ENCODE data around the gene PCSK6. TPM values are rescaled to one million over a fixed set of nuclear protein-coding genes. Genes with fewer than 3 reads are reported as not detected.
"Not testable (repeated sequence)": the region's sequence is repeated elsewhere in the genome, so short reads cannot be mapped to it uniquely, and the experiment has no call there.

PCSK6 gene
- polyA plus RNA-seq, 1 donor from 2014 or later: 0.14 TPM

GRCh38 chr15:101424984-101425383, 64.5 kb downstream of the PCSK6 start:
- Mint-ChIP-seq H3K36me3 (peaks cover 2% of the 10 kb centered on the region), H3K27me3 (peaks cover 3% of the 10 kb centered on the region), H3K27ac (no peak overlapping the region), H3K4me1 (no peaks in the 10 kb centered on the region), H3K9me3 (peaks cover 0 to 3% (median 2%) of the 10 kb centered on the region in 3 donors), H3K4me3 (no peak overlapping the region)

GRCh38 chr15:101420232-101420631, 69.3 kb downstream of the PCSK6 start:
- Mint-ChIP-seq H3K27me3 (peaks cover 4% of the 10 kb centered on the region), H3K9me3 (peaks cover 0 to 8% (median 2%) of the 10 kb centered on the region in 3 donors), H3K36me3 (peaks cover 4% of the 10 kb centered on the region), H3K27ac (no peak overlapping the region), H3K4me3 (no peak overlapping the region), H3K4me1 (no peaks in the 10 kb centered on the region)

- not testable (repeated sequence) for H3K9me3 Mint-ChIP-seq, H3K4me1 Mint-ChIP-seq, H3K36me3 Mint-ChIP-seq, H3K4me3 Mint-ChIP-seq, H3K27ac Mint-ChIP-seq, H3K27me3 Mint-ChIP-seq
Observed at GRCh38 chr15:101416475-101416874, 73.0 kb downstream of the PCSK6 start.

DNA sequence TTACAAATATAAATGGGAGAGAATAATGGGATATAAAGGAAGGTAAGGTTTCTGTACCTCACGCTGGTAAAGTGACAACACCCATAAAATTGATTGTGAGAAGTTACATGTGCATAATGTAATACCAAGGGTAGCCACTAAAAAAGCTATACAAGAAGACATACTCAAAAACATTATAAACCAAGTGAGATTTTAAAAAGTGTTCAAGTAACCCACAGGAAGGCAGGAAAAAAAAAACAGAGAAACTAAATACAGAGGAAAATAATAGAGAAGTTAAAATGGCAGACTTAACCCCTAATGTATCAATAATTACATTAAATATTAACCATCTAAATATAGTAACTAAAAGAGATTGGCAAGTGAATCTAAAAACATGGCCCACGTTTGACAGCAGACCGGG, 76.3 kb downstream of the PCSK6 start:
- no peak overlapping the region for H3K27ac Mint-ChIP-seq
- peaks cover 2% of the 10 kb centered on the region for H3K36me3 Mint-ChIP-seq
- H3K9me3 Mint-ChIP-seq: peaks cover 0 to 5% (median 0%) of the 10 kb centered on the region in 3 donors
- H3K27me3 Mint-ChIP-seq: peaks cover 17% of the 10 kb centered on the region
- H3K4me3 Mint-ChIP-seq: no peak overlapping the region
- peaks cover 0 to 5% (median 3%) of the 10 kb centered on the region in 3 donors for H3K4me1 Mint-ChIP-seq

DNA sequence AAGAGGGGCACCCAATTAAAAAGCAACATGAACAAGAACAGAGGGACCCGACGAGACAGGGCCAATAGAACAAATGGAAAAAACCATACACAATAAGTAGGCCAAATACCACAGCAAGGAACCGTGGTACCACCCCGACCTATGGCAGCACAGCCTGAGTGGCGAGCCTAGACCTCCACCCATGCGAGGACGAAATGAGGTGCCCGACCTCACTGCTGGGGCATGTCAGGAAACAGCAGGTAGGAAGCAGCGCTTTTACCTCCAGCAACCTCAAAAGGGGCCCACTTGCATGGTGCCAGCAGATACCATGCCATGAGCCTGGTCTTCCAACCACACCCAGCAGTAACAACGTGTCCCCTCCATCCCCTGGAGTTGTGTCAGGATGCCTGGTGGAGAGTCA, 77.9 kb downstream of the PCSK6 start:
- Mint-ChIP-seq H3K9me3 (no peaks in the 10 kb centered on the region), H3K4me1 (peaks cover 7 to 15% (median 11%) of the 10 kb centered on the region in 3 donors), H3K27me3 (peaks cover 31% of the 10 kb centered on the region), H3K36me3 (peaks cover 2% of the 10 kb centered on the region), H3K4me3 (no peak overlapping the region), H3K27ac (no peak overlapping the region)

GRCh38 chr15:101411085-101411484, 78.4 kb downstream of the PCSK6 start:
- H3K27ac Mint-ChIP-seq: no peak overlapping the region
- H3K27me3 Mint-ChIP-seq: peaks cover 36% of the 10 kb centered on the region
- no peaks in the 10 kb centered on the region for H3K9me3 Mint-ChIP-seq
- H3K4me1 Mint-ChIP-seq: peaks cover 11 to 18% (median 11%) of the 10 kb centered on the region in 3 donors
- peaks cover 1% of the 10 kb centered on the region for H3K36me3 Mint-ChIP-seq
- H3K4me3 Mint-ChIP-seq: no peak overlapping the region

DNA sequence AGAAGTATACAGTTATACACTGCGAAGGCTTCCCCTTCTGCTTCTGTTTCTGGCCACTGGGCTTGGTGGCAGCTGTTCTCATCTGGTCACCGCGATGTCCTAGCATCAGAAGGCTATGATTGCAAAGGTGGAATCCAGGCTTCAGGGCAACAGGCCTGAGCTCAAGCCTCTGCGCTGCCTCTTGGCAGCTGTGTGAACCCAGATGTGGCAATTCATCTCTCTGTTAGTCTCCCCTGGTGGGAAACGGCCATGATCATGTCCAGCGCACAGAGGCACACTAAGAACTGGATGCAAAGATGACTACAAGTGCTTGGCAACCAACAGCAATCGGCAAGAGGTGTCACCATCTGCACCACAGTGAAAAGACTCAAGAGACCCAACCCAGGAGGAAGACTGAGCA, 78.9 kb downstream of the PCSK6 start:
- peaks cover 11 to 18% (median 14%) of the 10 kb centered on the region in 3 donors for H3K4me1 Mint-ChIP-seq
- no peaks in the 10 kb centered on the region for H3K9me3 Mint-ChIP-seq
- H3K27me3 Mint-ChIP-seq: peaks cover 38% of the 10 kb centered on the region
- no peak overlapping the region for H3K4me3 Mint-ChIP-seq
- no peaks in the 10 kb centered on the region for H3K36me3 Mint-ChIP-seq
- H3K27ac Mint-ChIP-seq: no peak overlapping the region

GRCh38 chr15:101409621-101410020, 79.9 kb downstream of the PCSK6 start:
- Mint-ChIP-seq H3K27me3 (peaks cover 38% of the 10 kb centered on the region), H3K4me1 (peaks cover 11 to 18% (median 14%) of the 10 kb centered on the region in 3 donors), H3K9me3 (no peaks in the 10 kb centered on the region), H3K36me3 (no peaks in the 10 kb centered on the region), H3K27ac (no peak overlapping the region), H3K4me3 (no peak overlapping the region)

DNA sequence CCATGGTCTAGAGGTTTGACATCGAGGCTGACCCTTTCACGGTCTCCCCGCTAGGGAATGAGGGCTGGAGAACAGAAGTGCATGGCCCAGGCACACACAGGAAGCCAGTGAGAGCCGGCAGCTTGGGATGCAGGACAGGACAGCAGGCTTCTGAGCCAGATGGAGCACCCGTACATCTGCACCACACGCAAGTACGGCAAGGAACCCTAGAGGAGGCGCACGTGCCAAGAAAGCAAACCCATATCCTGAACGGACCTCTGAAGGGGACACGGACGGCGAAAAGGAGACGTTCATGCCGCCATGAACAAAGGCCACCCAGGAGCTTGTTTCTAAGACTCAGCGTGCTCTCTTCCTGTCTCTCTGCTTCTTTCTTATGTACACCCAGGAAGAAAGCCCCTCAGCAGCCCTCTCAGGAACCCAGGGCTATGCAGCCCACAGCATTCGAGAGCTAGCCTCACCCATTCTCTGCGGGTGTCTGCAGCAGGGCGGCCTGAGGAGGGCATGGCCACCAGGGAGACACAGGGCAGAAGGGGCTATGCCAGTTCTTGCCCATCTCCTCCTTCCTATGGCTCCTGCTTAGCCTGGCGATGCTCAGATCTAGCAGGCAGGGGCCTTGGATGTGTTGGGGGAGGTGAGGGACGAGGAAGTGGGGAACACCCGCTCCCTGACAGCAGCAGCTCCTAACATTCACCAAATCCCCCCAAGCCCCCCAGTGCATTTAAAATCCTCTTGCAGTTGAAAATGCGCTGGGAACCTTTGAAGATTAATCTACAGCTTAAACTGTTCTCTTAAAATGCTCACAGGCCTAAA, 81.3 kb downstream of the PCSK6 start:
- H3K4me3 Mint-ChIP-seq: no peak overlapping the region
- peaks cover 0 to 3% (median 0%) of the 10 kb centered on the region in 3 donors for H3K9me3 Mint-ChIP-seq
- no peak overlapping the region for H3K27ac Mint-ChIP-seq
- H3K4me1 Mint-ChIP-seq: peaks cover 11 to 18% (median 14%) of the 10 kb centered on the region in 3 donors
- H3K27me3 Mint-ChIP-seq: peaks cover 44% of the 10 kb centered on the region
- no peaks in the 10 kb centered on the region for H3K36me3 Mint-ChIP-seq

- Mint-ChIP-seq H3K27ac (no peak overlapping the region), H3K4me3 (peak overlapping the region in 2 of 4 donors; percentile 49 to 71), H3K9me3 (peaks cover 0 to 3% (median 0%) of the 10 kb centered on the region in 3 donors), H3K36me3 (no peaks in the 10 kb centered on the region), H3K27me3 (peaks cover 44% of the 10 kb centered on the region), H3K4me1 (peaks cover 11 to 18% (median 14%) of the 10 kb centered on the region in 3 donors)
Observed at GRCh38 chr15:101407439-101407838, 82.1 kb downstream of the PCSK6 start.

GRCh38 chr15:101406526-101407195, 82.8 kb downstream of the PCSK6 start:
- peaks cover 0 to 3% (median 0%) of the 10 kb centered on the region in 3 donors for H3K9me3 Mint-ChIP-seq
- H3K36me3 Mint-ChIP-seq: no peaks in the 10 kb centered on the region
- H3K4me1 Mint-ChIP-seq: peaks cover 9 to 15% (median 14%) of the 10 kb centered on the region in 3 donors
- no peak overlapping the region for H3K4me3 Mint-ChIP-seq
- H3K27ac Mint-ChIP-seq: no peak overlapping the region
- peaks cover 43% of the 10 kb centered on the region for H3K27me3 Mint-ChIP-seq

DNA sequence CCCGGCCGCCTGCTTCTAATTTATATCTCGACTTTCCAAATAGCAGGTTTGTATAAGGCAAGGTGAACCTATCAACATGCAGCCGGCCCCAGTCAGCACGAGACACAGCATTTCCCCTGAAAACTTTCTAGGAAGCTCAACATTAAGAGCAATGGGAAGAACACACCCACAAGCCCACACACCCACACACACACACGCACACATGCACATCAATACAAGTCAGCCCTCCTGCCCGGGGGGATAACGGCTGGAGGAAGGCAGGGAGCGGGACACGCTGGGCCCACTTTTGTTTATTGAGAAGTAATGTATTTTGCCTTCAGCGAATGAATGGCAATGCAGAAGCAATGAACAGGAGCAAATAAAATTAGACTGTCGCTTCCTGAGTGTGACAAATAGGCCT, 83.5 kb downstream of the PCSK6 start:
- Mint-ChIP-seq H3K27ac (no peak overlapping the region), H3K4me3 (no peak overlapping the region), H3K9me3 (peaks cover 0 to 3% (median 2%) of the 10 kb centered on the region in 3 donors), H3K27me3 (peaks cover 46% of the 10 kb centered on the region), H3K4me1 (peaks cover 9 to 15% (median 14%) of the 10 kb centered on the region in 3 donors), H3K36me3 (no peaks in the 10 kb centered on the region)

DNA sequence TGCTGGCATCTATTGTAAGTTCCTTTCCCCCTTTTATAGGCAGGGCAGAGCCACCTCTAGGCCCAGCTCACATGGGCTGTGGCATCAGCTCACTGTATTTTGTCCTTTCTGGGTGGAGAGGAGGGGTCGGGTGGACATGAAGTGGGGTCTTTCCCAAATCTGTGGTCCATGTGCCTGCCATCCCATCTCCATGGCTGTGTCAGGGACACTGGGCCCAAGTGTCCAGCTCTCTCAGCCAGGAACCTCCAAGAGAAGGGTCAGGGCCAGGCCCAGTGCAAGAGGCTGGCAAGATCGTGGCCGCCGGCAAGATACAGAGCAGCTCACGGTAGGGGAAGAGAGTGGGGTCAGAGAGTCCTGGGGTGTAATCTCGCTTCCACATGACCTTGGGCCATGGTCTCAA, 85.3 kb downstream of the PCSK6 start:
- no peaks in the 10 kb centered on the region for H3K36me3 Mint-ChIP-seq
- H3K4me3 Mint-ChIP-seq: no peak overlapping the region
- H3K4me1 Mint-ChIP-seq: peaks cover 9 to 14% (median 12%) of the 10 kb centered on the region in 3 donors
- peaks cover 39% of the 10 kb centered on the region for H3K27me3 Mint-ChIP-seq
- H3K9me3 Mint-ChIP-seq: peaks cover 0 to 5% (median 2%) of the 10 kb centered on the region in 3 donors
- no peak overlapping the region for H3K27ac Mint-ChIP-seq

- H3K9me3 Mint-ChIP-seq, H3K27ac Mint-ChIP-seq, H3K36me3 Mint-ChIP-seq, H3K4me3 Mint-ChIP-seq: not testable (repeated sequence)
- Mint-ChIP-seq H3K27me3 (peaks cover 34% of the 10 kb centered on the region), H3K4me1 (peaks cover 7 to 14% (median 12%) of the 10 kb centered on the region in 3 donors)
Observed at GRCh38 chr15:101402883-101403282, 86.6 kb downstream of the PCSK6 start.

GRCh38 chr15:101401286-101401685, 88.2 kb downstream of the PCSK6 start:
- H3K27ac Mint-ChIP-seq: no peak overlapping the region
- H3K36me3 Mint-ChIP-seq: no peaks in the 10 kb centered on the region
- H3K4me3 Mint-ChIP-seq: no peak overlapping the region
- H3K27me3 Mint-ChIP-seq: peaks cover 28% of the 10 kb centered on the region
- peaks cover 0 to 5% (median under 1%) of the 10 kb centered on the region in 3 donors for H3K4me1 Mint-ChIP-seq
- H3K9me3 Mint-ChIP-seq: peaks cover 0 to 5% (median 2%) of the 10 kb centered on the region in 3 donors

All from IgD-negative memory B cell (primary cell).